Uterus (tissue), 4 donors: ENCODE results near the gene GTF2F2. TPM values are rescaled to one million over a fixed set of nuclear protein-coding genes. Genes with fewer than 3 reads are reported as not detected.

Experiments
- DNase-seq, 2 donors: peaks; one replicate each; pipeline ENCODE4 v3.0.0-alpha.2; 2019 to 2020
- H3K27ac ChIP-seq, 2 donors: fragments of 200-600 bp; sonication (generic); 1 replicate in 1 of 2; 2 replicates in 1 of 2; pipeline ENCODE4 v1.5.1; 2016 to 2018
- H3K27me3 ChIP-seq, 2 donors: fragments of 200-600 bp; sonication (generic); one replicate each; pipeline ENCODE4 v1.5.1; 2018 to 2019; ENCODE audit warnings: control low read depth in 1 of 2
- H3K36me3 ChIP-seq, 2 donors: fragments of 200-600 bp; sonication (generic); one replicate each; pipeline ENCODE4 v1.5.1; 2019; ENCODE audit warnings: control low read depth in 1 of 2
- H3K4me1 ChIP-seq, 2 donors: fragments of 200-600 bp; sonication (generic); one replicate each; pipeline ENCODE4 v1.5.1; 2018 to 2019; ENCODE audit warnings: control low read depth in 1 of 2
- H3K4me3 ChIP-seq, 2 donors: fragments of 200-600 bp; sonication (generic); 1 replicate in 1 of 2; 2 replicates in 1 of 2; pipeline ENCODE4 v1.5.1; 2018 to 2019; ENCODE audit warnings: mild to moderate bottlenecking in 1 of 2
- H3K9me3 ChIP-seq, 2 donors: fragments of 200-600 bp; sonication (generic); one replicate each; pipeline ENCODE4 v1.5.1; 2019; ENCODE audit warnings: control low read depth in 1 of 2
- CTCF ChIP-seq, 4 experiments: fragments of 200-600 bp in 2 of 4; fragments of 450-650 bp in 2 of 4; sonication (generic) in 2 of 4; IDR thresholded peaks; one replicate each; pipeline ENCODE4 v1.5.1; 2016 to 2019; ENCODE audit warnings: antibody characterized with exemption in 4 of 4, mild to moderate bottlenecking in 2 of 4, moderate library complexity in 1 of 4
- POLR2A ChIP-seq, 2 donors: fragments of 450-650 bp; IDR thresholded peaks; one replicate each; pipeline ENCODE4 v1.6.1; 2016; ENCODE audit warnings: antibody characterized with exemption in 2 of 2, mild to moderate bottlenecking in 1 of 2, moderate library complexity in 1 of 2
- intact Hi-C: fragments of 100-400 bp; cut with DNase I; formaldehyde crosslinking; loops from one replicate; pipeline ENCODE4 v1.15.1; 2023; ENCODE audit warnings: low total_unique reads
- total RNA-seq, 4 donors: library from RNA; depleted of rRNA in 3 of 4; stranded (reverse); fragments of >200 nt in 3 of 4; gene quantifications; one replicate each; pipeline versions ENCODE4 v1.1.0 to v1.2.4, GENCODE V29; 2014 to 2023
- donor health status: DM: yes; HTN: yes; CAD: no.

The GTF2F2 gene
- total RNA-seq, 4 donors from 2014 or later: 6.2 to 35.1 (median 20.9) TPM

DNA sequence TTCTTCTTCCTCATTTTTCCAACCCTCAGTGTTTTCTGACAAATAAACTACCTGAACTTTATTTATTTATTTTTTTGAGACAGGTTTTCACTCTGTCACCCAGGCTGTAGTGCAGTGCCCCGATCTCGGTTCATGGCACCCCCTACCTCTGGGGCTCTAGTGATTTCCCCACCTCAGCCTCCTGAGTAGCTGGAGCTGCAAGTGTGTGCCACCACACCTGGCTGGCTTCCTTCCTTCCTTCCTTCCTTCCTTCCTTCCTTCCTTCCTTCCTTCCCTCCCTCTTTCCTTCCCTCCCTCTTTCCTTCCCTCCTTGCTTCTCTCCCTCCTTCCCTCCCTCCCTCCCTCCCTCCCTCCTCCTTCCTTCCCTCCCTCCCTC is 48.2 kb downstream of the GTF2F2 start:
- H3K27me3 ChIP-seq: no peaks in the 10 kb centered on the region
- H3K4me1 ChIP-seq: no peaks in the 10 kb centered on the region
- H3K9me3 ChIP-seq: no peaks in the 10 kb centered on the region
- TF ChIP-seq POLR2A (IDR thresholded peaks at IDR 0.05): no peak
- TF ChIP-seq CTCF (IDR thresholded peaks at IDR 0.05): no peak
- H3K27ac ChIP-seq: no peak overlapping the region
- no peak overlapping the region for H3K4me3 ChIP-seq
- intact Hi-C loops: no loop called here
- H3K36me3 ChIP-seq: no peaks in the 10 kb centered on the region
- DNase-seq: no peak

GRCh38 chr13:45174478-45174877 is 54.2 kb downstream of the GTF2F2 start:
- H3K27me3 ChIP-seq: no peaks in the 10 kb centered on the region

DNA sequence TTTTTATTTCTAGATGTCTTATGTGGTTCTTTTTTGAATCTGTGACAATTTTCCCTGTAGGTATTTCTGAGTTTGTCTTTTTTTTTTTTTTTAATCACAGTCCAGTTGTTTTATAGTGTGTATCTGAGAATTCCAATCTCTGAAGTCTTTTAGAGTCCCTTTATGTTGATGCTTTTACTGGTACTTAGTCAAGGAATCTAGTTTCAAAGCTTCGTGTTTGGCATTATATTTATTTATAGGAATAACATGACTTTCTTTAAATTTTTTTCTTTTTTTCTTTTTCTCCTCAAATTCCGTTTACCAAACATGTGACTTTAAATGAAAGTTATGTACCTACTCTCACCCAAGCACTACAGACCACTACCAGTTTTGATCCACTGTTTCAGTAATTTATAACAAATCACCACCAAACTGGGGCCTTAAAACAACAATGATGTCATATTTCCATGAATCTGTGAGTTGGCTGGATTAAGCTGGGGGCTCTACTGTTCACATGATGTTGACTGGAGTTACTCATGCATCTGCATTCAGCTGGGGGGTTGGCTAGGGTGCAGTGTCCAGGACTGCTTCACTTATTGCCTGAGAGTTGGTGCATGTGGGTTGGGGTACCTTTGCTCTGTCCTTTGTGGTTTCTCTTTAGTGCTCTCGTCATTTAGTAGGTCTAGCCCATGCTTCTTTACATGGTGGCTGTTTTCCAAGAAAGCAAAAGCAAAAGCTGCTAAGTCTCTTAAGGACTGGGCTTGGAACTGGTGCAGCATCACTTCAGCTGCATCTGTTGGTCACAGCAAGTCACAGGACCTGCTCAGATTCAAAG is 58.2 kb downstream of the GTF2F2 start:
- H3K4me3 ChIP-seq: no peak overlapping the region
- no peak for TF ChIP-seq POLR2A (IDR thresholded peaks at IDR 0.05)
- H3K36me3 ChIP-seq: no peaks in the 10 kb centered on the region
- no peaks in the 10 kb centered on the region for H3K27me3 ChIP-seq
- intact Hi-C loops: no loop called here
- no peaks in the 10 kb centered on the region for H3K4me1 ChIP-seq
- no peak for DNase-seq
- no peak overlapping the region for H3K27ac ChIP-seq
- no peaks in the 10 kb centered on the region for H3K9me3 ChIP-seq

More at GRCh38 chr13:45174478-45174877, 54.2 kb downstream of the GTF2F2 start:
- Histone ChIP-seq H3K4me1 (no peaks in the 10 kb centered on the region), H3K27ac (no peak overlapping the region), H3K36me3 (no peaks in the 10 kb centered on the region), H3K9me3 (no peaks in the 10 kb centered on the region), H3K4me3 (no peak overlapping the region)
- no peak for DNase-seq
- TF ChIP-seq CTCF (IDR thresholded peaks at IDR 0.05): no peak
- TF ChIP-seq POLR2A (IDR thresholded peaks at IDR 0.05): no peak
- intact Hi-C loops: no loop called here

DNA sequence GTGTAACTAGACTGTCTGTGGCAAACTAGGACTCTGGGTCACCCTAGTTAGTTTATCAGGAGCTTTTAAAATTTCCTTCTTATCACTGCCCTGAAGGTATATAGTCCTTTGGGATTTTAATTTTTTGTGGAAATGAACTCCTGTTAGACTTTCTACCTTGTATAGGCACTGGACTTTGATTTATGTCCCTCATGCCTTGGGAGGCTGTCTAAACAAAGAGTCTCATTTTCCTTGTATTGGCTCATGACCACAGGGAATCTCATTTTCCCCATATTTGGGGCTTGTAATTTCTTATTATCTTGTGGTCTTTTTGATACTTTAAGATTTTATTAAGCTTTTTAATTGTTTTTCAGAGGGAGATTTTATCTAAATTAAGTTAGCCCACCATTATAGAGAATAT is 59.1 kb downstream of the GTF2F2 start:
- intact Hi-C loops: no loop called here
- no peak for DNase-seq
- Histone ChIP-seq H3K4me3 (no peak overlapping the region), H3K36me3 (no peaks in the 10 kb centered on the region), H3K27me3 (no peaks in the 10 kb centered on the region), H3K4me1 (no peaks in the 10 kb centered on the region), H3K9me3 (no peaks in the 10 kb centered on the region), H3K27ac (no peak overlapping the region)
- TF ChIP-seq CTCF (IDR thresholded peaks at IDR 0.05) (no peak), POLR2A (IDR thresholded peaks at IDR 0.05) (no peak)

DNA sequence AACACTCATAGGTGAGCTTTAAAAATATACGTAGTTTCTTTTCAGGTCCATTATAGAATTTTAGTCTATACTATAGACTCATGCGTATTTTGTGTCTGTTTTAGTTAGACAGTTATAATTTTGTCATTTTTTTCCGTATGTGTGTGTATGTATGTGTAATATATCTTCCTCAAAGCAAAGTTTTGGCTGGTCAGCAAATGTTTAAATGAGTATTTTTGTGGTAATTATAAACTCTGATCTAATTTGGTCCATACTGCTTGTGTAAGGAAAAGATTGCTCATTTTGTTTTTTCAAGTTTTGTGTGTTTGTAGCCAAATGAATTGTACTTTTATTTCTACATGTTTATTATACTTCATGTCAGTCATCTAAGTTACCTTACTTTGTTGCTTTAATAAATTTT is 60.0 kb downstream of the GTF2F2 start:
- Histone ChIP-seq H3K27ac (no peak overlapping the region), H3K4me3 (no peak overlapping the region), H3K9me3 (no peaks in the 10 kb centered on the region), H3K4me1 (no peaks in the 10 kb centered on the region), H3K36me3 (no peaks in the 10 kb centered on the region), H3K27me3 (no peaks in the 10 kb centered on the region)
- DNase-seq: no peak
- TF ChIP-seq POLR2A (IDR thresholded peaks at IDR 0.05) (no peak), CTCF (IDR thresholded peaks at IDR 0.05) (no peak)
- intact Hi-C loops: no loop called here
